Stimulated activated CD4-positive, alpha-beta T cell treated with anti-CD3 and anti-CD28 coated beads, TNF-alpha, amount 100 ng/mL, for 4 hours (primary cell): Measurements from ENCODE around the gene DUOX1.
"Not testable (repeated sequence)": the region's sequence is repeated elsewhere in the genome, so short reads cannot be mapped to it uniquely, and the experiment has no call there.

ENCODE experiments used
- DNase-seq, 3 experiments: peaks; one replicate each; pipeline ENCODE4 v3.0.0-alpha.2; 2020; ENCODE audit warnings: low read depth in 3 of 3

The DUOX1 gene

GRCh38 chr15:45121706-45122417 lies 7.9 kb upstream of the DUOX1 start:
- DNase-seq: no peak

- no peak for DNase-seq
Observed at GRCh38 chr15:45122719-45123118, 7.1 kb upstream of the DUOX1 start.

- no peak for DNase-seq
Observed at GRCh38 chr15:45123397-45123796, 6.4 kb upstream of the DUOX1 start.

GRCh38 chr15:45126535-45127158 lies 3.1 kb upstream of the DUOX1 start:
- peak in 1 of 3 experiments; percentile 14 for DNase-seq

- no peak for DNase-seq
Observed at GRCh38 chr15:45128971-45129639, 689 bp upstream of the DUOX1 start.

GRCh38 chr15:45130291-45131000 lies 652 bp downstream of the DUOX1 start:
- no peak for DNase-seq

- no peak for DNase-seq
Observed at GRCh38 chr15:45131510-45131909, 1.7 kb downstream of the DUOX1 start.

GRCh38 chr15:45132844-45133560 lies 3.2 kb downstream of the DUOX1 start:
- no peak for DNase-seq

- no peak for DNase-seq
Observed at GRCh38 chr15:45133561-45133920, 3.7 kb downstream of the DUOX1 start.

- no peak for DNase-seq
Observed at GRCh38 chr15:45134046-45134445, 4.3 kb downstream of the DUOX1 start.

GRCh38 chr15:45134682-45135604 lies 5.1 kb downstream of the DUOX1 start:
- no peak for DNase-seq

- not testable (repeated sequence) for DNase-seq
Observed at GRCh38 chr15:45135705-45136377, 6.0 kb downstream of the DUOX1 start.

- DNase-seq: no peak
Observed at GRCh38 chr15:45136378-45136764, 6.6 kb downstream of the DUOX1 start.

- no peak for DNase-seq
Observed at GRCh38 chr15:45137703-45138102, 7.9 kb downstream of the DUOX1 start.

- no peak for DNase-seq
Observed at GRCh38 chr15:45138814-45139765, 9.3 kb downstream of the DUOX1 start.

- no peak for DNase-seq
Observed at GRCh38 chr15:45139770-45140169, 10.0 kb downstream of the DUOX1 start.

- no peak for DNase-seq
Observed at GRCh38 chr15:45140557-45141250, 10.9 kb downstream of the DUOX1 start.

GRCh38 chr15:45141386-45141785 lies 11.6 kb downstream of the DUOX1 start:
- DNase-seq: no peak
